PC-3 (cell line): ENCODE measurements around the gene CCDC38. TPM values are rescaled to one million over a fixed set of nuclear protein-coding genes. Genes with fewer than 3 reads are reported as not detected.

Source experiments
- ATAC-seq: fragments of 200-7000 bp; cut with Tn5 transposase; 2 replicates; pipeline ENCODE4 v1.9.1; 2020; ENCODE audit warnings: mild to moderate bottlenecking, moderate library complexity
- BruUV-seq: library from RNA; stranded (reverse); fragments of 400-500 nt; replicated peaks from 2 replicates; lab custom pipeline; 2021; lab: Mats Ljungman, UMichigan
- CTCF ChIA-PET: fragments of 300-600 bp; sonication (Branson Sonifier 250); formaldehyde crosslinking; loops from one replicate; lab custom pipeline; 2022; ENCODE audit warnings: antibody characterized with exemption; lab: Charles Lee
- POLR2A ChIA-PET: fragments of 300-600 bp; sonication (Branson Sonifier 250); formaldehyde crosslinking; loops from one replicate; lab custom pipeline; 2022; ENCODE audit warnings: antibody characterized with exemption; ENCODE audit not compliant: unreplicated experiment; lab: Charles Lee
- DNase-seq: peaks from one replicate; pipeline ENCODE4 v3.0.0-alpha.2; 2015
- H2AFZ ChIP-seq: fragments of 300-600 bp; sonication (generic); 2 replicates; pipeline ENCODE4 v1.6.0; 2016; ENCODE audit warnings: antibody characterized with exemption, low read length
- H3F3A ChIP-seq: fragments of 300-600 bp; sonication (generic); one replicate; pipeline ENCODE4 v1.6.0; 2017; ENCODE audit warnings: antibody characterized with exemption, low read length, control low read depth, mild to moderate bottlenecking; ENCODE audit not compliant: unreplicated experiment
- H3K27ac ChIP-seq: fragments of 300-600 bp; sonication (generic); 2 replicates; pipeline ENCODE4 v1.5.1; 2016; ENCODE audit warnings: mild to moderate bottlenecking, low read length
- H3K27me3 ChIP-seq: fragments of 300-600 bp; sonication (generic); 2 replicates; pipeline ENCODE4 v1.6.1; 2016; ENCODE audit warnings: low read length, mixed read lengths
- H3K36me3 ChIP-seq: fragments of 300-600 bp; sonication (generic); 2 replicates; pipeline ENCODE4 v1.6.1; 2016; ENCODE audit warnings: low read depth, mixed run types, low read length, mixed read lengths
- H3K4me1 ChIP-seq: fragments of 300-600 bp; sonication (generic); 2 replicates; pipeline ENCODE4 v1.5.1; 2016; ENCODE audit warnings: low read length; ENCODE audit not compliant: insufficient read depth
- H3K4me2 ChIP-seq: fragments of 300-600 bp; sonication (generic); 2 replicates; pipeline ENCODE4 v1.6.0; 2016; ENCODE audit warnings: low read length
- H3K4me3 ChIP-seq: fragments of 300-600 bp; sonication (generic); 2 replicates; pipeline ENCODE4 v1.5.1; 2016; ENCODE audit warnings: mild to moderate bottlenecking, low read length, mixed read lengths
- H3K79me2 ChIP-seq: fragments of 300-600 bp; sonication (generic); 2 replicates; pipeline ENCODE4 v1.6.1; 2017; ENCODE audit warnings: low read length, mixed read lengths
- H3K9ac ChIP-seq: fragments of 300-600 bp; sonication (generic); 2 replicates; pipeline ENCODE4 v1.6.0; 2016; ENCODE audit warnings: mild to moderate bottlenecking, low read length
- H3K9me2 ChIP-seq: fragments of 300-600 bp; sonication (generic); replicated peaks from 2 replicates; pipeline ENCODE4 v1.6.1; 2016; ENCODE audit warnings: mixed run types, low read length, mixed read lengths
- H3K9me3 ChIP-seq: fragments of 300-600 bp; sonication (generic); 2 replicates; pipeline ENCODE4 v1.6.1; 2016; ENCODE audit warnings: low read length, mixed read lengths
- H4K20me1 ChIP-seq: fragments of 300-600 bp; sonication (generic); 2 replicates; pipeline ENCODE4 v1.6.1; 2016; ENCODE audit warnings: low read length, mixed read lengths
- EZH2 ChIP-seq: fragments of 300-600 bp; sonication (generic); IDR thresholded peaks from one replicate; pipeline ENCODE4 v1.6.1; 2017; ENCODE audit warnings: antibody characterized with exemption, mild to moderate bottlenecking, low read length; ENCODE audit not compliant: unreplicated experiment
- EZH2phosphoT487 ChIP-seq: fragments of 300-600 bp; sonication (generic); IDR thresholded peaks from 2 replicates; pipeline ENCODE4 v1.6.1; 2018; ENCODE audit warnings: mild to moderate bottlenecking, antibody characterized with exemption, low read length, borderline replicate concordance
- intact Hi-C: fragments of 100-400 bp; cut with micrococcal nuclease; formaldehyde crosslinking; loops from 2 replicates; pipeline ENCODE4 v1.9.0; 2023
- total RNA-seq: library from RNA; depleted of rRNA; stranded (reverse); fragments of >200 nt; gene quantifications from 2 replicates; pipeline ENCODE4 v1.2.3, GENCODE V29; 2014
- TF ChIP-seq, protein P1 (sequence below): fragments of 300-600 bp; sonication (generic); conservative IDR thresholded peaks from 2 replicates; pipeline ENCODE4 v1.5.1; 2017; ENCODE audit warnings: antibody characterized with exemption, low read depth, mild to moderate bottlenecking, low read length

Gene CCDC38
- total RNA-seq, 1 experiment from 2014 or later, result not detected

DNA sequence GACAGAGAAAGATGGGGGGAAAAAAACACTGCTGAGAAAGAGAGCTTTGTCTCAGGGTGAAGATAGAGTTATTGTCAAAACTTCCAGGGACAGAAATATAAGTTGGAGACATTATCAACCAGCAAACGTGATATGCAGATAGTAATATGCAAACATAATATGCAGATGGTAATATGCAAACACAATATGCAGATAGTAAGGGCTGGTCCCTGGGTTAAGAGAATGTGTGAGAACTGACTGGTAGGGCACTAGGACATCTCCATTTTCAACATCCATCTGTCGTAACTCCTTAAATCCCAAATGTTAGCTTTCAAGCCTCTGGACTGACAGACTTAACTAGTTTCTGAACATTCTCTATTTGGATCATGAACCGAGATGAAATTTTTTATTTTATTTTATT lies 51.5 kb downstream of the CCDC38 start:
- no TSS peak for BruUV-seq
- Histone ChIP-seq H3K4me3 (no peak overlapping the region), H2AFZ (no peak overlapping the region), H3K27ac (no peak overlapping the region), H3K4me2 (no peak overlapping the region), H3K9me2 (no peaks in the 10 kb centered on the region), H3K27me3 (no peaks in the 10 kb centered on the region), H3K36me3 (no peaks in the 10 kb centered on the region), H3F3A (no peaks in the 10 kb centered on the region), H4K20me1 (no peaks in the 10 kb centered on the region), H3K4me1 (no peaks in the 10 kb centered on the region), H3K9ac (no peak overlapping the region), H3K9me3 (no peaks in the 10 kb centered on the region), H3K79me2 (no peaks in the 10 kb centered on the region)
- DNase-seq (no peak), ATAC-seq (no peak)
- ChIA-PET CTCF (interaction anchor here (0.6 kb wide), 1 partner anchor 316 kb away, joined by 3 read pairs; no protein-coding TSS in a partner anchor), POLR2A (no interaction called here)
- TF ChIP-seq EZH2phosphoT487 (no peak), EZH2 (no peak)
- TF ChIP-seq, protein P1, sequence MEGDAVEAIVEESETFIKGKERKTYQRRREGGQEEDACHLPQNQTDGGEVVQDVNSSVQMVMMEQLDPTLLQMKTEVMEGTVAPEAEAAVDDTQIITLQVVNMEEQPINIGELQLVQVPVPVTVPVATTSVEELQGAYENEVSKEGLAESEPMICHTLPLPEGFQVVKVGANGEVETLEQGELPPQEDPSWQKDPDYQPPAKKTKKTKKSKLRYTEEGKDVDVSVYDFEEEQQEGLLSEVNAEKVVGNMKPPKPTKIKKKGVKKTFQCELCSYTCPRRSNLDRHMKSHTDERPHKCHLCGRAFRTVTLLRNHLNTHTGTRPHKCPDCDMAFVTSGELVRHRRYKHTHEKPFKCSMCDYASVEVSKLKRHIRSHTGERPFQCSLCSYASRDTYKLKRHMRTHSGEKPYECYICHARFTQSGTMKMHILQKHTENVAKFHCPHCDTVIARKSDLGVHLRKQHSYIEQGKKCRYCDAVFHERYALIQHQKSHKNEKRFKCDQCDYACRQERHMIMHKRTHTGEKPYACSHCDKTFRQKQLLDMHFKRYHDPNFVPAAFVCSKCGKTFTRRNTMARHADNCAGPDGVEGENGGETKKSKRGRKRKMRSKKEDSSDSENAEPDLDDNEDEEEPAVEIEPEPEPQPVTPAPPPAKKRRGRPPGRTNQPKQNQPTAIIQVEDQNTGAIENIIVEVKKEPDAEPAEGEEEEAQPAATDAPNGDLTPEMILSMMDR, result no peak
- intact Hi-C loops, result no loop called here

DNA sequence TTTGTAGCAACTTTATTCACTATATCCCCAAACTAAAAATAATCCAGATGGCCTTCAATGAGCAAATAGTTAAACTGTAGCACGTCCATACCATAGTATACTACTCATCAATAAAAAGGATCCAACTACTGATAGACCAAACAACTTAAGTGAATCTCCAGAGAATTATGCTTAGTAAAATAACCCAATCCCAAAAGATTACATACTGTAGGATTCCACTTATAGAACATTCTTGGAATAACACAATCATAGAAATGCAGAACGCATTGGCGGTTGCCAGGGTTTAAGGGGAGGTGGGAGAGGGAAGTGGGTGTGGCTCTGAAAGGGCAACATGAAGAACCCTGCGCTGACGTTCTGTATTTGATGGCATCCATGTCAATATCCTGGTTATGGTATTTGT lies 55.1 kb downstream of the CCDC38 start:
- ChIA-PET POLR2A (no interaction called here), CTCF (no interaction called here)
- TF ChIP-seq EZH2phosphoT487, result no peak
- TF ChIP-seq EZH2, result no peak
- TF ChIP-seq, protein P1, result no peak
- Histone ChIP-seq H3K36me3 (no peaks in the 10 kb centered on the region), H3K79me2 (no peaks in the 10 kb centered on the region), H3K4me3 (no peak overlapping the region), H3K4me1 (no peaks in the 10 kb centered on the region), H4K20me1 (no peaks in the 10 kb centered on the region), H3F3A (no peaks in the 10 kb centered on the region), H3K9ac (no peak overlapping the region), H3K27ac (no peak overlapping the region), H3K27me3 (no peaks in the 10 kb centered on the region), H3K9me3 (no peaks in the 10 kb centered on the region), H3K4me2 (no peak overlapping the region), H3K9me2 (no peaks in the 10 kb centered on the region), H2AFZ (no peak overlapping the region)
- no TSS peak for BruUV-seq
- DNase-seq (no peak), ATAC-seq (no peak)
- intact Hi-C loops, result no loop called here

DNA sequence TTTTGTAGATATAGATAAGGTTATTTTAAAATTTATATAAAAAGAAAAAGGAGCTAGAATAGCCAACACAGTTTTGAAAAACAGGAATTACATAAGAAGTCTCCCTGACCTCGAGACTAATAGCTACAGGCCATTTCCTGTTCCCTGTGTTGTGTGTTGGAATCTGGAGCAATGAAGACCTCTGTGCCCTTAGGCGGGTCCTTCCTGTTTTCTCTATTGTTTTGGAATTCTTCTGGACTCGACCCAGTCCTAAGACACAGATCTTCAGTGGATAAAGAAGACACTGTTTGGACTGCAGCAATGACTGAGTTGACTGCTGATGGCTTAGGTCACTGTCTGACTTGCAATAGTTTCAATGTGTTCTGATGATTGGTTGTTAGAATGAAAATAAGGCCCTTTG lies 57.4 kb downstream of the CCDC38 start:
- H4K20me1 ChIP-seq, result no peaks in the 10 kb centered on the region
- no peak overlapping the region for H2AFZ ChIP-seq
- H3K27ac ChIP-seq, result no peak overlapping the region
- H3K4me2 ChIP-seq, result no peak overlapping the region
- no peaks in the 10 kb centered on the region for H3K79me2 ChIP-seq
- ChIA-PET CTCF (no interaction called here), POLR2A (no interaction called here)
- ATAC-seq, result no peak
- BruUV-seq, result no TSS peak
- intact Hi-C loops, result no loop called here
- no peaks in the 10 kb centered on the region for H3K27me3 ChIP-seq
- no peaks in the 10 kb centered on the region for H3K36me3 ChIP-seq
- no peak overlapping the region for H3K9ac ChIP-seq
- DNase-seq, result no peak
- no peaks in the 10 kb centered on the region for H3F3A ChIP-seq
- no peak overlapping the region for H3K4me3 ChIP-seq
- H3K4me1 ChIP-seq, result no peaks in the 10 kb centered on the region
- TF ChIP-seq, protein P1, result no peak
- TF ChIP-seq EZH2phosphoT487 (no peak), EZH2 (no peak)
- H3K9me3 ChIP-seq, result no peaks in the 10 kb centered on the region
- no peaks in the 10 kb centered on the region for H3K9me2 ChIP-seq
